IMR-90 (cell line): ENCODE measurements around the gene C9orf152. TPM values are rescaled to one million over a fixed set of nuclear protein-coding genes. Genes with fewer than 3 reads are reported as not detected.

Experiments used
- ATAC-seq: fragments of 200-7000 bp; cut with Tn5 transposase; 2 replicates; pipeline ENCODE4 v1.9.1; 2020; ENCODE audit warnings: low read depth, mild to moderate bottlenecking, moderate library complexity
- BruUV-seq: library from RNA; stranded (reverse); fragments of 400-500 nt; replicated peaks from 2 replicates; lab custom pipeline; 2021; lab: Mats Ljungman, UMichigan
- CTCF ChIA-PET: fragments of 300-600 bp; formaldehyde crosslinking; extraction: SDS; loops from one replicate; lab custom pipeline; 2021; ENCODE audit warnings: antibody characterized with exemption; lab: Yijun Ruan, JAX
- POLR2A ChIA-PET: fragments of 300-600 bp; sonication (Branson Sonifier 250); formaldehyde crosslinking; loops from one replicate; lab custom pipeline; 2022; ENCODE audit warnings: antibody characterized with exemption; ENCODE audit not compliant: unreplicated experiment; lab: Charles Lee
- DNase-seq: peaks from one replicate; pipeline ENCODE4 v3.0.0; 2013
- H2AFZ ChIP-seq: replicated peaks from 2 replicates; pipeline ENCODE3; 2013; ENCODE audit warnings: low read length, mild to moderate bottlenecking; ENCODE audit not compliant: poor library complexity
- H2AK5ac ChIP-seq: 2 replicates; pipeline ENCODE4 v1.6.1; 2013; ENCODE audit warnings: low read depth, low read length, inconsistent platforms
- H2AK9ac ChIP-seq: replicated peaks from 2 replicates; pipeline ENCODE3; 2013; ENCODE audit warnings: mild to moderate bottlenecking, low read depth, low read length, moderate library complexity; ENCODE audit not compliant: poor library complexity
- H2BK120ac ChIP-seq: 2 replicates; pipeline ENCODE4 v1.6.1; 2013; ENCODE audit warnings: low read depth, low read length, inconsistent platforms
- H2BK15ac ChIP-seq: 3 replicates; pipeline ENCODE4 v1.6.1; 2013; ENCODE audit warnings: low read depth, low read length, inconsistent platforms
- H2BK20ac ChIP-seq: 2 replicates; pipeline ENCODE4 v1.6.1; 2013; ENCODE audit warnings: low read depth, mild to moderate bottlenecking, inconsistent platforms, low read length, moderate library complexity
- H2BK5ac ChIP-seq: 2 replicates; pipeline ENCODE4 v1.6.1; 2013; ENCODE audit warnings: mild to moderate bottlenecking, low read depth, low read length, inconsistent platforms; ENCODE audit not compliant: poor library complexity, severe bottlenecking
- H3K14ac ChIP-seq: replicated peaks from 2 replicates; pipeline ENCODE4 v1.6.1; 2013; ENCODE audit warnings: low read depth, low read length, inconsistent platforms
- H3K18ac ChIP-seq: 2 replicates; pipeline ENCODE4 v1.6.1; 2013; ENCODE audit warnings: low read depth, low read length, control low read depth
- H3K23ac ChIP-seq: 2 replicates; pipeline ENCODE4 v1.6.1; 2013; ENCODE audit warnings: low read depth, low read length, inconsistent platforms
- H3K27ac ChIP-seq: 2 replicates; pipeline ENCODE4 v1.5.1; 2013; ENCODE audit warnings: mild to moderate bottlenecking, control low read depth, low read length; ENCODE audit not compliant: insufficient read depth
- H3K27me3 ChIP-seq: 2 replicates; pipeline ENCODE4 v1.6.1; 2013; ENCODE audit warnings: low read length; ENCODE audit not compliant: control insufficient read depth, insufficient read depth
- H3K36me3 ChIP-seq: 2 replicates; pipeline ENCODE4 v1.6.1; 2013; ENCODE audit warnings: low read length, mixed read lengths; ENCODE audit not compliant: control insufficient read depth, insufficient read depth
- H3K4ac ChIP-seq: 2 replicates; pipeline ENCODE4 v1.6.1; 2013; ENCODE audit warnings: low read depth, low read length, inconsistent platforms
- H3K4me1 ChIP-seq: 2 replicates; pipeline ENCODE4 v1.6.1; 2013; ENCODE audit warnings: low read length, mixed read lengths; ENCODE audit not compliant: control insufficient read depth, insufficient read depth
- H3K4me2 ChIP-seq: 2 replicates; pipeline ENCODE4 v1.6.1; 2013; ENCODE audit warnings: low read depth, mild to moderate bottlenecking, control low read depth, low read length, moderate library complexity
- H3K4me3 ChIP-seq: 2 replicates; pipeline ENCODE4 v1.5.1; 2013; ENCODE audit warnings: low read depth, mild to moderate bottlenecking, control low read depth, low read length, moderate library complexity; ENCODE audit not compliant: insufficient read depth
- H3K56ac ChIP-seq: 2 replicates; pipeline ENCODE4 v1.6.1; 2013; ENCODE audit warnings: low read length, inconsistent platforms; ENCODE audit not compliant: insufficient read depth; ENCODE audit errors: extremely low read depth
- H3K79me1 ChIP-seq, 2 experiments: 2 replicates each; pipeline ENCODE4 v1.6.1; 2013; ENCODE audit warnings: low read length in 2 of 2, inconsistent platforms in 1 of 2, low read depth in 1 of 2
- H3K9ac ChIP-seq: 2 replicates; pipeline ENCODE4 v1.6.1; 2013; ENCODE audit warnings: low read depth, low read length, control low read depth
- H3K9me1 ChIP-seq: 2 replicates; pipeline ENCODE4 v1.6.1; 2013; ENCODE audit warnings: low read length, inconsistent platforms; ENCODE audit not compliant: insufficient read depth
- H3K9me3 ChIP-seq: 2 replicates; pipeline ENCODE4 v1.6.1; 2013; ENCODE audit warnings: low read length; ENCODE audit not compliant: control insufficient read depth, insufficient read depth
- H4K20me1 ChIP-seq: 2 replicates; pipeline ENCODE4 v1.6.1; 2013; ENCODE audit warnings: low read length, inconsistent platforms; ENCODE audit not compliant: insufficient read depth
- H4K5ac ChIP-seq: 2 replicates; pipeline ENCODE4 v1.6.1; 2013; ENCODE audit warnings: mild to moderate bottlenecking, low read depth, low read length, control low read depth
- H4K8ac ChIP-seq, 2 experiments: 2 replicates each; pipeline ENCODE4 v1.6.1; 2013; ENCODE audit warnings: low read depth in 2 of 2, low read length in 2 of 2, control low read depth in 1 of 2, inconsistent platforms in 1 of 2
- H4K91ac ChIP-seq: 2 replicates; pipeline ENCODE4 v1.6.1; 2013; ENCODE audit warnings: low read depth, low read length, inconsistent platforms; ENCODE audit not compliant: insufficient read depth
- CTCF ChIP-seq: conservative IDR thresholded peaks from 2 replicates; pipeline ENCODE4 v1.5.1; 2012; ENCODE audit warnings: mild to moderate bottlenecking, low read depth, low read length, improper control_type of control experiment
- ELK1 ChIP-seq: fragments of 150-350 bp; IDR thresholded peaks from 2 replicates; pipeline ENCODE4 v1.6.1; 2016; ENCODE audit warnings: low read depth, mild to moderate bottlenecking, low read length, moderate library complexity, borderline replicate concordance
- FOS ChIP-seq: fragments of 150-350 bp; IDR thresholded peaks from 2 replicates; pipeline ENCODE4 v1.6.1; 2016; ENCODE audit warnings: low read depth, low read length
- MAZ ChIP-seq: IDR thresholded peaks from 2 replicates; pipeline ENCODE4 v1.6.1; 2012; ENCODE audit warnings: low read depth, mild to moderate bottlenecking, low read length, improper control_type of control experiment, moderate library complexity, borderline replicate concordance
- MXI1 ChIP-seq: IDR thresholded peaks from 2 replicates; pipeline ENCODE4 v1.6.1; 2012; ENCODE audit warnings: low read depth, mild to moderate bottlenecking, low read length, moderate library complexity, borderline replicate concordance
- NFE2L2 ChIP-seq: fragments of 150-350 bp; IDR thresholded peaks from 2 replicates; pipeline ENCODE4 v1.6.1; 2016; ENCODE audit warnings: low read depth, mild to moderate bottlenecking, low read length
- POLR2A ChIP-seq: IDR thresholded peaks from 2 replicates; pipeline ENCODE4 v1.6.1; 2012; ENCODE audit warnings: mild to moderate bottlenecking, low read depth, low read length
- RCOR1 ChIP-seq: IDR thresholded peaks from 2 replicates; pipeline ENCODE4 v1.6.1; 2012; ENCODE audit warnings: mild to moderate bottlenecking, low read length, improper control_type of control experiment; ENCODE audit not compliant: insufficient replicate concordance
- RFX5 ChIP-seq: IDR thresholded peaks from 2 replicates; pipeline ENCODE4 v1.8.0; 2012; ENCODE audit warnings: low read depth, mild to moderate bottlenecking, low read length, moderate library complexity
- SMC3 ChIP-seq: fragments of 150-350 bp; IDR thresholded peaks from 2 replicates; pipeline ENCODE4 v1.6.1; 2016; ENCODE audit warnings: low read depth, mild to moderate bottlenecking, antibody characterized with exemption, low read length, moderate library complexity
- USF2 ChIP-seq: fragments of 150-350 bp; IDR thresholded peaks from 2 replicates; pipeline ENCODE4 v1.6.1; 2017; ENCODE audit warnings: mild to moderate bottlenecking, antibody characterized with exemption, low read length, low read depth
- WGBS, 2 experiments: methylation state at CpG; one replicate each; pipeline versions ENCODE4 v1.1.5 to v1.1.7; 2013; ENCODE audit warnings: missing lambda C conversion rate in 2 of 2; ENCODE audit not compliant: insufficient read length in 1 of 2; ENCODE audit errors: extremely low coverage in 2 of 2; 5-methylcytosine and 5-hydroxymethylcytosine counted together
- dilution Hi-C: fragments of 300-500 bp; cut with HindIII; formaldehyde crosslinking; loops from one replicate; pipeline ENCODE4 v1.14.3; 2018; ENCODE audit warnings: low sequenced_read_pairs; ENCODE audit not compliant: unreplicated experiment
- in situ Hi-C: fragments of 300-500 bp; cut with MboI; formaldehyde crosslinking; loops from 3 replicates; pipeline ENCODE4 v1.14.3; 2019; ENCODE audit warnings: low sequenced_read_pairs, inconsistent platforms, mixed read lengths
- intact Hi-C: fragments of 100-400 bp; cut with micrococcal nuclease; formaldehyde crosslinking; loops from 2 replicates; pipeline ENCODE4 v1.10.0; 2022
- polyA plus RNA-seq, 3 experiments: library from polyadenylated mRNA; depleted of rRNA; stranded (reverse); fragments of >200 nt; gene quantifications; 2 replicates each; pipeline ENCODE4 v1.2.3, GENCODE V29; 2012; ENCODE audit warnings: low replicate concordance in 1 of 3
- total RNA-seq: library from RNA; depleted of rRNA; stranded (reverse); fragments of >200 nt; gene quantifications from 2 replicates; pipeline ENCODE4 v1.2.3, GENCODE V29; 2012

The C9orf152 gene
- total and polyA plus RNA-seq, 2 of the 4 experiments (the other 2 are of a cell fraction), result not detected

- 100% methylated on average over 1 of the region's 2 CpGs; no CpG with 5 or more reads in 1 of the 2 experiments for WGBS, 2 experiments
- in situ Hi-C loops, result loop anchor here (25.0 kb wide), 2 partner anchors 426 to 876 kb away; no protein-coding TSS in a partner anchor
- Histone ChIP-seq H4K5ac (no peak overlapping the region), H3K18ac (no peak overlapping the region), H3K79me1 (no peaks in the 10 kb centered on the region), H3K4me3 (no peak overlapping the region), H2BK20ac (no peak overlapping the region), H3K4me2 (no peak overlapping the region), H3K56ac (no peak overlapping the region), H2AFZ (no peak overlapping the region), H3K23ac (no peak overlapping the region), H4K20me1 (no peaks in the 10 kb centered on the region; the same call in 1 of the 2 replicates), H2BK15ac (no peak overlapping the region), H2BK120ac (no peak overlapping the region), H2BK5ac (no peak overlapping the region), H3K36me3 (no peaks in the 10 kb centered on the region), H3K9me3 (no peaks in the 10 kb centered on the region), H3K9me1 (no peaks in the 10 kb centered on the region), H3K4me1 (peaks cover 3% of the 10 kb centered on the region), H3K27me3 (no peaks in the 10 kb centered on the region), H3K27ac (no peak overlapping the region), H3K9ac (no peak overlapping the region), H3K4ac (no peak overlapping the region), H4K91ac (no peak overlapping the region), H3K14ac (no peak overlapping the region), H4K8ac (no peak overlapping the region), H2AK9ac (no peak overlapping the region), H2AK5ac (no peak overlapping the region)
- TF ChIP-seq CTCF (no peak), FOS (no peak), POLR2A (no peak), ELK1 (no peak), NFE2L2 (no peak), RCOR1 (no peak), MXI1 (no peak), SMC3 (no peak), MAZ (no peak), RFX5 (no peak), USF2 (no peak)
- ATAC-seq (no peak), DNase-seq (no peak)
- ChIA-PET CTCF (no interaction called here), POLR2A (no interaction called here)
- dilution Hi-C loops, result no loop called here
- no TSS peak for BruUV-seq
- intact Hi-C loops, result loop anchor here (10.0 kb wide), 1 partner anchor 189 kb away; no protein-coding TSS in a partner anchor
Observed at GRCh38 chr9:110185806-110186205, 22.2 kb downstream of the C9orf152 start.
